Measurements from ENCODE around the gene LSAMP. TPM values are rescaled to one million over a fixed set of nuclear protein-coding genes. Genes with fewer than 3 reads are reported as not detected.

Gene LSAMP
- total and polyA plus RNA-seq, 2 of the 8 experiments (the other 6 are each of a cell fraction or from before 2014, with no cell fraction given) = 1.8 to 5.7 TPM

- Histone ChIP-seq H4K20me1 (replicated peaks in 1 of 2; ENCODE audit: control insufficient read depth in 1 of 2, insufficient read depth in 2 of 2, low read length in 2 of 2) (no peaks in the 10 kb centered on the region), H3K23me2 (ENCODE audit: low read depth, low read length) (no peaks in the 10 kb centered on the region), H3K9ac (replicated peaks in 1 of 4; ENCODE audit: extremely low read depth in 1 of 4, low read depth in 3 of 4, low read length in 3 of 4) (no peak overlapping the region), H3K4me1 (replicated peaks in 1 of 4; ENCODE audit: control insufficient read depth in 3 of 4, insufficient read depth in 4 of 4, low read length in 3 of 4) (no peaks in the 10 kb centered on the region), H3K9me3 (ENCODE audit: insufficient read depth in 2 of 2, low read depth in 1 of 2, low read length in 1 of 2) (no peaks in the 10 kb centered on the region), H4K91ac (replicated peaks; ENCODE audit: insufficient read length, low read length) (no peak overlapping the region), H3K79me1 (ENCODE audit: low read depth, low read length) (no peaks in the 10 kb centered on the region), H3K56ac (replicated peaks; ENCODE audit: insufficient read length, low read depth, low read length) (no peak overlapping the region), H2BK5ac (ENCODE audit: low read depth, low read length) (no peak overlapping the region), H2AFZ (ENCODE audit: low read length) (no peak overlapping the region), H2AK5ac (ENCODE audit: low read depth, low read length) (no peak overlapping the region), H3K4me3 (ENCODE audit: extremely low read depth in 1 of 4, insufficient read depth in 2 of 4, low read depth in 3 of 4, low read length in 4 of 4) (no peak overlapping the region), H3K18ac (ENCODE audit: extremely low read depth, low read length) (no peak overlapping the region), H3K36me3 (ENCODE audit: control insufficient read depth in 2 of 4, insufficient read depth in 4 of 4, low read length in 3 of 4) (no peaks in the 10 kb centered on the region), H3K14ac (ENCODE audit: insufficient read length) (no peak overlapping the region), H4K5ac (ENCODE audit: insufficient read length, low read depth, low read length) (no peak overlapping the region), H3K27me3 (replicated peaks in 1 of 4; ENCODE audit: control insufficient read depth in 3 of 4, extremely low read depth in 1 of 4, insufficient read depth in 3 of 4, low read length in 3 of 4) (peaks cover 0 to 1% (median 0%) of the 10 kb centered on the region in 4 experiments; a peak in 1 of 7 replicates), H2BK20ac (ENCODE audit: low read length) (no peak overlapping the region), H4K8ac (ENCODE audit: extremely low read depth, insufficient read depth, low read length) (no peak overlapping the region), H2BK12ac (ENCODE audit: low read depth, low read length) (no peak overlapping the region), H2BK15ac (ENCODE audit: low read length) (no peak overlapping the region), H3K27ac (ENCODE audit: low read depth, low read length) (no peak overlapping the region), H2BK120ac (replicated peaks; ENCODE audit: low read depth, low read length) (no peak overlapping the region), H3K79me2 (ENCODE audit: control insufficient read depth in 1 of 2, insufficient read depth in 2 of 2, low read length in 2 of 2) (no peaks in the 10 kb centered on the region), H3K4ac (replicated peaks; ENCODE audit: insufficient read length, low read depth, low read length) (no peak overlapping the region), H3K4me2 (ENCODE audit: insufficient read depth in 1 of 2, low read depth in 2 of 2, low read length in 2 of 2) (no peak overlapping the region), H3K23ac (ENCODE audit: insufficient read length) (no peak overlapping the region)
- no peak for DNase-seq (ENCODE audit: low read depth in 1 of 2, low spot score in 2 of 2)
- ChIA-PET POLR2A (ENCODE audit: partially characterized antibody) (no interaction called here), CTCF (ENCODE audit: partially characterized antibody) (interaction anchor here (0.6 to 0.9 kb wide), 3 partner anchors 21 to 941 kb away, joined by 3 to 4 read pairs (median 3); no protein-coding TSS in a partner anchor)
- 95% methylated on average over 2 of the region's 2 CpGs; no CpG with 5 or more reads in 1 of the 2 experiments for WGBS, 2 experiments (ENCODE audit: extremely low coverage in 1 of 2, insufficient coverage in 1 of 2, insufficient read length in 1 of 2, insufficient replicate concordance in 2 of 2, low coverage in 1 of 2, low lambda C conversion rate in 2 of 2, missing lambda C conversion rate in 1 of 2)
- FAIRE-seq = no peak
- TF ChIP-seq RBBP5 (IDR thresholded peaks at IDR 0.05; ENCODE audit: borderline replicate concordance, low read depth, low read length) = no peak
- no peak for TF ChIP-seq CHD1 (IDR thresholded peaks at IDR 0.05; ENCODE audit: low read depth, low read length)
- TF ChIP-seq RFX5 (IDR thresholded peaks at IDR 0.05; ENCODE audit: borderline replicate concordance, low read depth, low read length) = no peak
- TF ChIP-seq SAP30 (IDR thresholded peaks at IDR 0.05; ENCODE audit: insufficient read depth, insufficient replicate concordance, low read length) = no peak
- no peak for TF ChIP-seq ZNF274 (IDR thresholded peaks at IDR 0.05; ENCODE audit: borderline replicate concordance, extremely low read depth, low read length)
- no peak for TF ChIP-seq SIX5 (IDR thresholded peaks at IDR 0.05; ENCODE audit: low read depth, low read length)
- no peak for TF ChIP-seq SIRT6 (IDR thresholded peaks at IDR 0.05; ENCODE audit: low read length)
- no peak for TF ChIP-seq ATF3 (IDR thresholded peaks at IDR 0.05; ENCODE audit: insufficient read depth, low read depth, low read length)
- no peak for TF ChIP-seq BRCA1 (IDR thresholded peaks at IDR 0.05; ENCODE audit: low read depth, low read length)
- TF ChIP-seq SRF (IDR thresholded peaks at IDR 0.05; ENCODE audit: low read depth, low read length) = no peak
- no peak for TF ChIP-seq TAF1 (IDR thresholded peaks at IDR 0.05; ENCODE audit: low read depth, low read length)
- TF ChIP-seq CTCF (IDR thresholded peaks at IDR 0.05; ENCODE audit: control extremely low read depth in 1 of 3, insufficient read depth in 1 of 3, low read depth in 1 of 3, low read length in 3 of 3) = no peak
Observed at GRCh38 chr3:116083683-116084082, 361.6 kb downstream of the LSAMP start.

Data from H1 (cell line).